ENCODE data around the gene C17orf78.
"Not testable (repeated sequence)": the region's sequence is repeated elsewhere in the genome, so short reads cannot be mapped to it uniquely, and the experiment has no call there.

C17orf78 gene

GRCh38 chr17:37375706-37376105 lies at the start of gene C17orf78:
TSS of gene C17orf78 (plus strand) at chr17:37375985. CDS start at chr17:37376093, 108 bp downstream.
- DNase-seq: no peak

- DNase-seq: no peak
These were observed 48.3 kb upstream of the C17orf78 start for GRCh38 chr17:37327341-37328090.

- DNase-seq: no peak
These were observed 36.9 kb upstream of the C17orf78 start for GRCh38 chr17:37338847-37339246.

GRCh38 chr17:37339321-37339720 lies 36.5 kb upstream of the C17orf78 start:
- DNase-seq: no peak

GRCh38 chr17:37340804-37341203 lies 35.0 kb upstream of the C17orf78 start:
- DNase-seq: no peak

- DNase-seq: no peak
These were observed 33.2 kb upstream of the C17orf78 start for GRCh38 chr17:37342589-37342988.

GRCh38 chr17:37344519-37344918 lies 31.3 kb upstream of the C17orf78 start:
- DNase-seq: no peak

- DNase-seq: not testable (repeated sequence)
These were observed 28.9 kb upstream of the C17orf78 start for GRCh38 chr17:37346863-37347402.

- DNase-seq: not testable (repeated sequence)
These were observed 18.8 kb upstream of the C17orf78 start for GRCh38 chr17:37356796-37357569.

- no peak for DNase-seq
These were observed 17.5 kb upstream of the C17orf78 start for GRCh38 chr17:37358098-37358829.

- no peak for DNase-seq
These were observed 16.7 kb upstream of the C17orf78 start for GRCh38 chr17:37358830-37359681.

GRCh38 chr17:37359682-37360188 lies 16.1 kb upstream of the C17orf78 start:
- DNase-seq: no peak

- no peak for DNase-seq
These were observed 15.2 kb upstream of the C17orf78 start for GRCh38 chr17:37360632-37361031.

- no peak for DNase-seq
These were observed 14.2 kb upstream of the C17orf78 start for GRCh38 chr17:37361543-37361942.

GRCh38 chr17:37365589-37365988 lies 10.2 kb upstream of the C17orf78 start:
- no peak for DNase-seq

GRCh38 chr17:37368577-37368976 lies 7.2 kb upstream of the C17orf78 start:
- no peak for DNase-seq

GRCh38 chr17:37373530-37374159 lies 2.1 kb upstream of the C17orf78 start:
- peak; percentile 32 for DNase-seq

- DNase-seq: no peak
These were observed 6.3 kb downstream of the C17orf78 start for GRCh38 chr17:37382056-37382455.

- no peak for DNase-seq
These were observed 8.9 kb downstream of the C17orf78 start for GRCh38 chr17:37384560-37385149.

GRCh38 chr17:37385474-37385990 lies 9.7 kb downstream of the C17orf78 start:
- DNase-seq: no peak

- DNase-seq: no peak
These were observed 10.7 kb downstream of the C17orf78 start for GRCh38 chr17:37386462-37386861.

Measured in NCI-H187 treated with DMSO at 0.1 percent for 48 hours (cell line).